GM18858 (cell line): ENCODE measurements around the gene TECTB.

ENCODE experiments used
- ATAC-seq: cut with Tn5 transposase; IDR thresholded peaks from one replicate; pipeline ENCODE4 v1.9.1; 2021; ENCODE audit not compliant: unreplicated experiment

TECTB gene

DNA sequence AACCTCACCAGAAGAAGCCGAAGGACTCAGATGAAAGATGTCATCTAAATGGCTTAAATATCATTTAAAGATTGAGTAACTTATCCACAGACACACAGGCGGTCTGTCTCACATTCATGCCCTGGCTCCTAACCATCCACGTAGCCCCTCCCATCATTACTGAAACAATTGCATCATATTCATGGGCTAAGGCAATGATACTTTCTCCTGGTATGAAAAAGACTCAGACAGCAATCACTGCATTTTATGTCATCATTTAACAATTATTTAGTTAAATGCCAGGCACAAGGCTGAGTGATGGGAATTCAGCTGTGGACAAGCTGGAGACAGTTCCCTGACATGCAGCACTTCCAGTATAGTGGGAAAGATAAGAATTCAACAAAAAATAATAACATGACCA is 11.2 kb upstream of the TECTB start:
- ATAC-seq = no peak

DNA sequence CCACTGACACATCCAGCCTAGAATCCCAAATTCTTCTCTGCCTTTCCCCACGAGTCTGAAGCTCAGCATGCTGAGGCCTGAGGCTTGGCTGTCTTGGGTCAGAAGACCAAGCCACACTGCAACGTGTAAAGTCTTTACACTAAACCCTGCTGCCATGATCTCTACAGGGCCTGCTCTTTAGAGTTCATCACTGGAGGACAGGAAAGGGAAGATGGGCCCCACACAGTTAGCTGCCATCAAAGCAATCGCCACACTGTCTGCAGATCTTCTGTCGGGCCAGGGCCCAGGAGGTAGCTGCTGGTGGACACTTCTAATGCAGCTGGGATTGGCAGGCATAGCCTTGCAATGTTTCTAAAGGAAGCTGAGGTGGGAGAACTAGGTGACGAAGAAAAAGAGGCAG is 8.4 kb upstream of the TECTB start:
- ATAC-seq = no peak

DNA sequence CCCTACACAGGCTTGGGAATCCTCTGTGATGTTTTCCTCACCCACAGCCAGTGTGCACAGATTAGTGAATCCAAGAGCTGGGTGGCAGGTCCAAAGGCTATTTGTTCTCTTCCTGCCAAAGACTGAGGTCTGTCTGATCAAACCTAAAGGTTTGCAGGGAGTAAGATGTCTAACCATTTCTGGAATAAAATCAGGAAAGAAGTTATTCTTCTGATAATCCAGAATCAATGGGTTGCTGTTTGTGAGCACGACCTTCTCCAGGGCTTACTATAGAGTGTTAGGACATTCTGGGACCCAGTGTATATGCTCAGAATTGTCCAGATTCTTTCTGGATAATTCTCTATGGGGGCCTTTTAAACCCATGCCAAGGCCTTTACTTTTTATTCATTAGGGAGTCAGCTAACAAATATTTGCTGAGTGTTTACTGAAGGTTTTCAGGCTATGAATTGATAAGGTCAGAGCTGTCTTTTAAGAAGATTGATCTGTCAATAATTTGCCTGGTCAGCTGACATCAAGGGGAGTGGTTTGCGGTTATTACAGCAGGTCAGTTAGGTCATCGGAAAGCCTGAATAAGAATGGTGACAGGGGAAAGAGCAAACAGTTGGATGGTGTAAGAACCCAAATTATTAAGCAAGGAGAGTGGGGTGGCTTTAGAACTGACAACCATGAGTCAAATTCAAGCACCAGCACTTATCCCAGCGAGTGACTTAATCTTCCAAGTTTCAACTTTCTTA is 7.5 kb upstream of the TECTB start:
- ATAC-seq = no peak

DNA sequence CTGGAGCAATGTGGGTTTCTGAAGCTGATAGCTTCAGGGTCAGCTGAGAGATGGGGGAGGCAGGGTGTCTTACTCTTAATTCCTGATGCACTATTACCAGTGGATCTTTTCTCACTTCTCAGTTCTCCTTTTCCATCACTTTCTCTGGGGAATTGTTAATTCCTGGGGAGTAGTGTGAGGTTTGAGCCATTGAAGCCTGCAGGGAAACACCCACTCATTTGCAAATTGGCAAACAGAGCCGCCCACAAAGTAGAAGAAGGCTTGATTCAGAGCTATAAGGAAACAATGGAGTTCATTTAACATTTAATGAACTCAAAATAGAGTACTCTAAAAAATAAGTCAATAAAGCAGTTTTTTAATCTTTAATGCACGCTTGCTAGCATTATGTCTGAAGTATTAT is 4.3 kb upstream of the TECTB start:
- ATAC-seq = no peak

DNA sequence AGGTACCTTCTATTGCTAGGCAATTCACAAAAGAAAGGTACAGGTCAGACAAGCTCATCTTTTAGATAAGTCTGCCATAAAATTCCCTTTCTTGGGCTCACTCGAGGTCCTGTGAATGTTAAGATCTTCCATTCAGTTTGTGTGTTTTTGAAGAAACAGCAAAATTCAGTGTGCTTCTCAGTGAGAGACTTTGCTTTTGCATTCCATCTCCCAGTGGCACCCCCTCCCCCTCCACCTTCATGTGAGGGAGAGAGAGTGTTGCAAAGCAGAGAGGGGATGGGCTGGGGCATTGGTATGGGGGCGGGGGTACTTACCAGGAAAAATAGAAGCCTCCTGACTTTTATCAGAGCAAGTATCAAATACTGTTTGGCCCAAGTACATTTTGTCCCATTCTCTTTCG is 3.8 kb upstream of the TECTB start:
- no peak for ATAC-seq

DNA sequence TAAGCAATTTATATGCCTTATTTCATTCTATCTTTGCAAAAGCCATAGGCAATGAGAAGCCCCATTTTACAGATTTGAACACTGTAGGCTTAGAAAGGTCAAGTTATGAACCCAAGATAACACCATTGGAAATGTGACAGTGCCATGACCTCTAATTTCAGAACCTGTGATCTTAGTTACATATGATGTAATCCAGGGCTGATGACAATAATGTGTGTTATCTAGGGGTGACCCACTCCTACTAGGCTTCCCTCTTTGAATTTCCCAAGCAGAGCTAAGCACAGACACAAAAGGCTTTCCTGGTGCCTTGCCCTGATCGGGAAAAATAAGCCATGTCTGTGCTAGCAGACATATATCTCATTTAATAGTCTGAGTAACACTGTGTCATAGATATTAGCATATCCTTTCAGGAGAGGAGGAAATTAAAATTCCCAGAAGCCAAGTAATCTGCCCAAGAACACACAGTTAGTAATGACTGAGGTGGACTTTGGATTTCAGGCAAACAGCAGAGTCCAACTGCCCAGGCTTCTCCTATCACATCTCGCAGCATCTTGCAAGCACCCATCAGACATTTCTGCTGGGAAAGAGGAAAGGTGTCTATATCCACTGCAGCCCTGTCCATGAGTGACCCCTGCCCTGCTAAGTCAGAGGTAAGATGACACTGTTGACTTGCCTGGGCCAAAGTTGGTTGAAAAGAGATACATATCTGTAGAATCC is 2.8 kb upstream of the TECTB start:
- no peak for ATAC-seq

DNA sequence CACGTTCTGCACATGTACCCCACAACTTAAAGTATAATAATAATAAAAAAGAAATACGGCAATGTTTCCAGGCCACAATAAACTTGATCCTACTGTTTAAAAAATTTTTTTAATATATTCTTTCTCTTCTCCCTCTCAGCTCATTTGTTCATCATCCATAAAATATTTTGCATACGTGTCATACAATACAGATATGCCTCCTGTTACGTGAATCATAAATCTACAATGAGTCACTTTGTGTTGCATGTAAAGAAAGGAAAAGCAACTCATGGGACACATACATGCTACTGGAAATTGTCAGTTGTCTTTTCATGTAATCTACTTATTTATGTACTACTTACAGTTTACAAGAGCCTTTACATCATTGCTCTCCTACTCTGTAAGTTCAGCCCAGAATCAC is 1.1 kb upstream of the TECTB start:
- no peak for ATAC-seq

DNA sequence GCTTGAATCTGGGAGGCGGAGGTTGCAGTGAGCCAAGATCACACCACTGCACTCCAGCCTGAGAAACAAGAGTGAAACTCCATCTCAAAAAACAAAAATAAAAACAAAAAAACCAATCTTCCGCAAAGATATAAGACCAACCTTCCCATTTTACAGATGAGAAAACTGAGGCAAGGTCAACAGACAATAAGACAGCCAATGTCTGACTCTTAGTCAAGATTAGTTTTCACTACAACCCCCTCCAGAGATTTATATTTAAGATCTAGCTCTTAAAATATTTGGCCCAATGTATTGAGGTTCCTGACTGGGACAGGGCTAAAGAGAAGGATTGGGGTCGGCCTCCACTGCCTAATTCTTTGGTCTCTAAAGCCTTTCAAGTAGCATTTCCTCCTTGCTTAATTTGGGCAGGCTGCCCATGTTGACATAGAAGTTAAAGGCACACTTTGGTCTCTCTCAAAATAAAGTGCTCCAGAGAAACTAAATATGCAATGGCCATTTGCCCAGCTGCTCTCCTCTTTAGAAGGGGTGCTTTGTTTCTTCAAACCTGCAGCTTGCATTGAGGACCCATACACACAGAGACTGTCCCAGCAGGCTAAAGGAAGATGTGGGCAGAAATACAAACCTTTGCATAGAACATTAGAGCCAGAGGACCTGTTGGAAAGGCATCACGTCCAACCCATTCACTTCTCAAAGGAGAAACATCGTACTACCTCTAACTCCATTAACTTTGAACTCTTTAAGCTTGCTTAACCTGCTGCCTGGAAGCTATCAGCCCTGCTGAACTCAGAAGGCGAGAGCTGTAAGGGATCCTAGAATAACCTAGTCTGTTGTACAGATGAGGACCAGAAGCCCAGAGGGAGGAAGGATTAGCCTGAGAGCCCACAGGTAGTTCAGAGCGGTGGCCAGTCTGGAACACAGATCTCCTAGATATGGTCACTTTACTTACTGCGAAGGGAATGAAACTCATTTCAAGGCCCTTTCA is 3.9 kb downstream of the TECTB start:
- no peak for ATAC-seq

DNA sequence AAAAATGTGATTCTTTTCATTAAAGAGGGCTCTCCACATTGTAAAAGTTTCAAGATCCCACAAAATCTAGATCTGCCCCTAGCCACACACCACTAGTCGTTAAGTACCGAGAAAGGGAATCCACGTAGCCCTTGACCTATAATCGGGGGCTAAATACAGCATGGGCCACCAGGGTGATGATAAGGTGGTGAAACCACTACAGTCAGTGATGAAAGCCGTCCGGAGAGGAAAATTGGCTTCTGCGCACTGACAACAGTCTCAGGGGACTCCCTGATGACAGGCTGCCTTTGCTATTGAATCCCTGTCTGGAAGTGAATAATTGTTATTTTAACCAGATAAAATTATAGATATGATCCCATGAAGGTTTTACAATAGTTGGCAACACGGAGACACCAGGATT is 4.6 kb downstream of the TECTB start:
- no peak for ATAC-seq

DNA sequence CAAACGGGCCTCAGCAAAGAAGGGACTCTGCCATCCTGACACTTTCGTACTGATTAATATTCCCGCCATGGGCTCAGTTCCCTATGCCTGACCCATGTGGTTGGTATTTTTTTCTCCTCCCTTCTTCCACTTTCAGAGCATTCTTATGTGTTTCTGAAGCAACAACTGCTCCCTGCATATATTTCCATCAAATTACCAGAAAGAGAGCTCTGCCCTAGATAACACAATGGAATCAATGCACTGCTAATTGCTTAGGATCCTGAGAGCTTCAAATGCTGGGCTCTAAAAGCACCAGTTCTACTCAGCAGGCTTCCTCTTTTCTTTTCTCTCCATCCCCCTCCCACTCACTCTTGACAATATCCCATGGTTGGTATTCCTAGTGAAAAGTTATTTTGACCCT is 5.3 kb downstream of the TECTB start:
- ATAC-seq = no peak

DNA sequence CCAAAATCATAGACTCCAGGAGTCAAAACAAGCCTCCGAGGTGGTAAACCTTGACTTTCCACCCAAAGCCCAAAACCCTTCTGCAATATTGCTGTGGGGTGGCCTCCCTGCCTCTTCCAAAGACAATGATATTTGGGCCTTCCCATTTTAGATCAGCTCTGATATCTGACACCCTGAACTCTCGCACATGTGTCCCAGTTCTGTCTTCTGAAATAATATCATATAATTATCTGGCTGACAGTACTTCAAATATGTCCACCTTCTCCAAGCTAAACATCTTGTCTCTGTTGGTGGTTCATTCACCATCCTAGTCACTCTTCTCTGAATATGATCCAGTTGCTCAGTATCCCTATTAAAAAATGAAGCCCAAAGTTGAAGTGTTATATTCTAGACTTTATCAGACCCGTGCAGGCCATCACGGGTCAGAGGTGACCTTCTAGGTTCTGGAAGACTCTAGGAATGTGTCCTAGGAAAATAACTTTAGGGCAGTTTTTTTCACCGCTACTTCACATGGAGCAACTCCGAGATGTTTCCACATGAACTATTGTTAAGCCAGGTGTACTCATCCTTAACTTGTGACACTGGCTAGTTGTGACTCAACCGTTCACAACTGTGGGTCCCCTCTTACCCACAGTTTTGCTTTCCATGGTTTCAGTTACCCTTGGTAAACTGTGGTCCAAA is 6.3 kb downstream of the TECTB start:
- ATAC-seq = no peak

DNA sequence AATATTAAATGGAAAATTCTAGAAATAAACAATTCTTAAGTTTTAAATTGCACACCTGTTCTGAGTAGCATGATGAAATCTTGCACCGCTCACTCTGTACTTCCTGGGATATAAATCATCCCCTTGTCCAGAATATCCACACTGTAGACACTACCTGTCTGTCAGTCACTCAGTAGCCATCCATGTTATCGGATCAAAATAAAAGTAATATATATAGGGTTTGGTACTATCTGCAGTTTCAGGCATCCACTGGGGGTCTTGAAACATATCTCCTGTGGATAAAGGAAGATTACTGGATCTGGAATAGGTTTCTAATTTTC is 6.8 kb downstream of the TECTB start:
- ATAC-seq = no peak

DNA sequence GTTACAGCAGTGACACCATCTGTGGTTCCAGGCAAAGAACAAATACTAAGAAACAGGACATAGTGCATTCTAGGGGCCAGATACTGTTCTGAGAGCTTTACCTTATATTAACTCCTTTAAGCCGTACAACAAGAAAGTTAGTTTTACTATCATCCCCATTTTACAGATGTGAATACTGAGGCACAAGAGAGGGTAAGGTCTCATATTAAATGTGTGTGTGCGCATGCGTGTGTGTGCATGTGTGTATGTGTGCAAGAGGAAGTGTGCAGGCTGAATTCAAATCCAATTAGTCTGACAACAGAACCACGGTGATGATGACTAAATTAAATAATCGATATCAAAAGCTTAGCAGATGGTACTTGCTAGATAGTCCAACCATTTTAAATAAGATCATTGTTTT is 11.0 kb downstream of the TECTB start:
- ATAC-seq = no peak

DNA sequence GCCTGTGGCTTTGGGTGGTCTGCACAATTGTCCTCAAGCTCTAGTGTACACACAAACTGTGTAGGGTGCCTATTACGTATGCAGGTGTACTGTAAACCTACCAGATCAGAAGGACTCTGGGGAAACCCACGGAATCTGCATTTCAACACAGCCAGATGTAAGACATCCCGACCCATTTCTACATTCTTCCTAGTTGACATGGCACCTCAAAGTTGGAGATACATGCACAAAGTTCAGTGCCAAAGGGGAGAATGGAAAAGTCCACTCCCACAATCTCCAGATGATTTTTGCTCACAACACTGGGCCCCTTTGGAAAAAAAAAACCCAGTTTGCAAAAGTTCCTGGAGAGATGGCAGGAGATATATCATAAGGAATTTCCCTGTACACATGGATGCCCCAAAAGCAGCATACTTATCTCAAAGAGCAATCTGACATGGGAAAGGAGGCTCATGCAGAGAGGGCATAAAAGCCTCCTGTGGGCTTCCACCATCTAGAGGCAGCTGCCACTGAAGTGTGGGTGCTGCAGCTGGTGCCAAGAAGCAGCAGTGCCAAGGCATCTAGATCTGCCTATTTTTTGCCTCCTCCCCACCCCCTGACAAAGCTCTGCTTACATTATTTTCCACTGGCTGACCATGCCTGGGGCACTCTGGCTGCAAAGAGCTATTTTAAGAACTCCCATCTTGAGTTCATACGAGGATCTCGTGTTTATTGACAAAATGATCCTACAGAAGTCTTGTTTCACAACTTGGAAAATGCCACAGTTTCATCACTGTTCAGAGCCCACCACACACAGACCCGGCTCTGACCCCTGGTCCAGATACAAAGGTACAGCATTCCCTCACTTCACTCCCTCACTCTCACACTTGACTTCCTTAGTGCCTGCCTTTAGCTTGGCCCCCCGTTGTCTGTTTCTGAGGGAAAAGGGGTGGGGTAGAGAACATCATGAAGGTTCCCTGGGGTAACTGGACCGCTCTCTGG is 12.9 kb downstream of the TECTB start:
- ATAC-seq = no peak

DNA sequence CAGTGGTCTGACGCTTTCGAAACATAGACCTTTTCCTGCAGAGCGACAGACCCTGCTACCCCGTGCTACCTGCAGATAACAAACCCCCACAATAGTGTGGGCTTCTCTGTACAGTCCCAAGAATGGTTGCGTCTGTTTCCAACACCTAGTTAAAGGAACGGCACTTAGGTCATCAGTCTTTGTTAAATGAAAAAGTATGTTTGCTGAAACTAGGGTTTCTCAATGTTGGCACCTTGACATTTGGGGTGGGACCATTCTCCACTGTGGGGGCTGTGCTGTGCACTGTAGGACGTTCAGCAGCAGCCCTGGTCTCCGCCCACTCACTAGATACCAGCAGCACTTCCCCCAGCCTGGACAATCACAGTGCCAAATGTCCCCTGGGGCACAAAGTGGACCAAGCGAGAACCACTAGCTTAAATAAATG is 13.7 kb downstream of the TECTB start:
- no peak for ATAC-seq

DNA sequence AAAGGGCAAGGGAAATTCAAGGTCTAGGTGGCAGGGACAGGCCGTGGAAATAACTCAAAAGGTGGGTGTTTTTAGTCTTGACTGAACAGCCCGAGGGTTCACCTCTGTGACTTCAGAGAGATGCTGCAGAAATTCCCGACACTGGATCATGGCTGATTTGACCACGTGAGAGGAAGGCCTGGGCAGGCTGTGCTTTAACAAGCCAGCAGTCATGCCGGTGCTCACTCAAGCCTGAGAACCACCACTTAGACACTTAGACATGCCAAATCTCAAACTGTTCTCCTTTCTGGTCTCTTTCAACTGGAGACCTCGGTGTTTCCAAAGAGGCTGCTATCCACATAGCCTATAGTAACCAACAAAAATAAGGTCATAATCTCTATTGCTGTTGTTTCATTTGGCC is 15.4 kb downstream of the TECTB start:
- no peak for ATAC-seq

DNA sequence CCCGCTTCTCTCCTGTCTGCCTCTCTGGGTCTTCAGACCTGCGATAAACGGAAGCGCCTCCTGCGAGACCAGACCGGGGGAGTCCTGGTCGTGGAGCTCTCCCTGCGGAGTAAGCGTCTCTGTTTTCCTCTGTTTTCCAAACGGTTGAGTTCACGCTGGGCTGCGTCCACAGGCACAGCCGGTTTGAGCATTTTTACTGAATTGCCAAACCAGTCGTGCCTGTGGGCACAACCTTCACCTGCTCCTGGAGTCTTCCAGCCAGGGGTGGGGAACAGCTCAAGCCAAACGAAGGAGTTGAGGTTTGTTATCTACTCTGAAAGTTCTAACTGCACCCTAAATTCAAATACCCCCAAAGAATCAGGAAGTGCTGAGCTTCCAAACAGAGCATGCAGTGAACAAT is 16.3 kb downstream of the TECTB start:
- ATAC-seq = no peak

DNA sequence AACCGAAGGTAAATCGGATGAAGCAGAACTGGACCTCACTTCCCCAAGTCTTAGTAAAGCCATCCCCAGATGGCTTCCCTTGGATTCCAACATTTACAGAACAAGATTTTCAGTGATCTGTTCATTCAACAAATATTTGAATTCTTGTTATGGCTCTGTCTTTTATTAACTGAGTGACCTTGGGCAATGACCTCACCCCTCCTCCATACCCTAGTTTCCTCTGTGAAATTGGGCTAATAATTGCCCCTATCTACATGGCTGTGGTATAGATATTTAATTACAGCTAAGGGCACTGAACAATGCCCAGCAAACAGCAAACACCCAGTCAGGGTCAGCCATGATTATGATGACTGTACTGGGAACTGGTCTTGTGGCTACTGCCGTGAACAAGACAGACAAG is 19.1 kb downstream of the TECTB start:
- ATAC-seq = no peak

DNA sequence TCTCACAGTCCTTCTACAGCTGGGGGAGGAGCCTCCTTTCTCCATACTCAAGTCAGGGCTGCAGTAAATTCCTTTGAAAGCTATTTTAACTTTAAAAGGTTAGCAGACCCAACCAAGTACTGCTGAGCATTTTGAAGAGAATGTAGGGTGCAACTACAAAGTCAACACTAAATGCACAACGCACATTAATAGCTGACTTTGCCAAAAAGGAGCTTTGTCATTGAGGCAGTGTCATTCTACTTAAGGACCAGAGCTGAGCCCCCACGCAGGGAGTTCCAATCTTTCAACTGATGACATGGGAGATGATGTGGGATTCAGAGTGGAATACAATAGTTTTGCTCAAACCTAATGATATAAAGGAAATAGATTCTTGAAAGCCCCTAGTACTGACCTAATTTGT is 20.3 kb downstream of the TECTB start:
- no peak for ATAC-seq

DNA sequence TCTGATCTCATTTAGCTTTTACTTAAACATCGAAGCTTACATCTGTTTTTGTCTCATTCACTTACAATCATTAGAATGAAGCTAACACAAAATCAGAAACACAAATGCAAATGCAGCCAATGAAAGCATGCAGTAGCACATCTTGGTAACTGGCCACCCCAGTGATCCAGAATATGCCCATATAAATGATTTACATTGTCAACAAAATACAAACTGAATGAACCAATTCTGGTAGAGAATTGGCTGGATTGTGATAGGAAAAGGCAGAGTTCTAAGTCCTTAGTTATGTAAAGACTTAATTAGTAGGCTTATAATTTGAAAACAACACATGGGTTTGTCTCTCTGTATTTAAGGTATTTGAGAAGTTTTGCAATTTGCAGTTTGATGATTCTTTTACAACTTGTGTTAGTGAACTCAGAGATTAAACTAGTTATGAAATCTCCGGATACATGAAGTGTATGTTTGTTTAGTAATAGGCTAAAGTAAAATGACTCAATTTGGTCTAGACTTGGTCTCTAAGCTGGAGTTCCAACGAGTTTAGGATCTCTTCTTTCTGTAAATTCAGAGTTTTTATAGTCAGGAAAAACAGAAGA is 21.2 kb downstream of the TECTB start:
- no peak for ATAC-seq
